ENCODE results near the gene CNTN5.

DNA sequence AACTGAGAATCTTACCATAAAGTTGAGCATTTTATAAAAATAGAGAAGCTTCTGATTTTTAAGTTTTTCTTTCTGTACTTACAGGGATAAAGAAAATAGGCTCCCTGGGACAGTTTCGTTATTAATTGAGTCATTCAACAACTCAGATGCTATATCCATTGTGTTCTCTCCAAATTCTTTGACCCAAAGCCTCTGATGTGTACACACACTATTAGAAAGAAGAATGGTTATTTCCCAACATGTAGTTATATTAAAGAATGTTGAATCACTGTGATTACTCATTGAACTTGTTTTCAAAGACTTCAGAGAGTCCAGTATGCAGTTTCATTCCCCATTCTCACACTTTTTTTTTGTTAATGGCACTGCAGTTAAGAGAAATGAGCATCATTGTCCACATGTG lies 932.1 kb downstream of the CNTN5 start:
- no peak for TF ChIP-seq POLR2A (IDR thresholded peaks at IDR 0.05; ENCODE audit: low read length)
- TF ChIP-seq GATA1 (IDR thresholded peaks at IDR 0.05; ENCODE audit: low read depth, low read length), result no peak
